GM19238 (cell line): ENCODE results near the gene MSANTD3.
"Not testable (repeated sequence)": the region's sequence is repeated elsewhere in the genome, so short reads cannot be mapped to it uniquely, and the experiment has no call there.

ENCODE experiments used
- DNase-seq: peaks from one replicate; pipeline ENCODE4 v3.0.0; 2011; ENCODE audit warnings: low spot score; ENCODE audit not compliant: insufficient read length

The MSANTD3 gene

DNA sequence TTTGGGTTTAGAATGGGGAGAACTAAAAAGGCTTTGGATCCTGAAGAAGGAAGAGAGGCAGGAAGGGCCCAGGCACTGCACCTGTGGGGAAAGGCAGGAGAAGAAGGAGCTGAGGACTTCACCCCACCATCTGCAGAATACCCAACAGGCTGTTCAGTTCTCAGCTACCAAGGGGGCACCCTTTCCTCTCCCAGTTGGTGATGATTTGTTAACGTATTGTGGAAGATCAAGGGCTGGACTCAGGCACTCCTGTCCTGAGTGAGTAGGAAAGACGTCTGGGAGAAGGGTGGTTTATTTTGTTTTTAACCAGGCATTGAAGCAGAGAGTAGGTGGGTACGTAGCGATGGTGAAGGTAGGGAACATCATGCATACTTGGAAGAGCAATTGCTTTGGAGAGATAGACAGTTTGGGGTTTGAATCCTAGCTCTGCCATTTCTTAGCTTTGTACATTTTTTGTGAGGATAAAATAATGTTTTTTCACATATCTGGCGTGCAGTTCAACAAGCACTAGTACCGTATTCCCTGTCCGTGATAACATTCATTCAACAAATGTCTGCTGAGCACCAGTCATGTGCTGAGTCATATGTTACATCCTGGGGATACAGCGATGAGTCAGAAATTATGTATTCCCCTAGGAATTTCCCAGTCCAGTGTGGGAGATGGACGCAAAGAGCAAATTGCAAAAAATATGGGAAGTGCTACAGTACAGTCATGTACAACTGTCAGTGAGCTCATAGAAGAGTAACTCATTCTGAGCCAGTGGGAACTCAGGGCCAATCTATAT, 2.1 kb downstream of the MSANTD3 start:
- no peak for DNase-seq

DNA sequence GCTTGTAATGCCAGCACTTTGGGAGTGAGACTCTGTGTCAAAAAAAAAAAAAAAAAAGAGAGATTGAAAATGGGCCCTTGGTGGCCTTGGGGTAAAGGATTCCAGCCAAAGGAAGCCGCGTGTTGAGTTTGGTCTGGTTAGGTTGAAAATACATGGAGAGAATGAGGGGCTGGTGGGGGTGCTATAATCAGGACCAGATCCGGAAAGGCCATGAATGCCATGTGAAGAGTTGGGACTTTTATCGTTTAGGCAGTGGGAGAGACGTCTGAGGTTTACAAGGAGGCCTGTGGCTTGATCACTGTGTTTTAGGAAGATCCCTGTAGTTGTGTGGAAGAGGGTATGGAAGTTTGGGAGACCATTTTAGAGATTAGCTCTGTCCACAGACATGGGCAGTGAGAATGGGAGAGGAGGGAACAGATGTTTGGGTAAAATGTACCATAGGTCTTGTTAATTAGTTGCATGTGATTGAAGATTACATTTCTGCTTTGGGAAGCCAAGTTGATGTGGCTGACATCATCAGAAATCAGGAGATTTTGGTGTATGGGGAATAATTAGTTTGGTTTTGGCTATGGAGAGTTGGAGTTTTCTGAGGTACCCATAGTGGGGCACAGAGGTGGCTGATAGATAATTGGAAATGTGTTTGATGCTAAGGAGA, 3.5 kb downstream of the MSANTD3 start:
- DNase-seq: no peak

DNA sequence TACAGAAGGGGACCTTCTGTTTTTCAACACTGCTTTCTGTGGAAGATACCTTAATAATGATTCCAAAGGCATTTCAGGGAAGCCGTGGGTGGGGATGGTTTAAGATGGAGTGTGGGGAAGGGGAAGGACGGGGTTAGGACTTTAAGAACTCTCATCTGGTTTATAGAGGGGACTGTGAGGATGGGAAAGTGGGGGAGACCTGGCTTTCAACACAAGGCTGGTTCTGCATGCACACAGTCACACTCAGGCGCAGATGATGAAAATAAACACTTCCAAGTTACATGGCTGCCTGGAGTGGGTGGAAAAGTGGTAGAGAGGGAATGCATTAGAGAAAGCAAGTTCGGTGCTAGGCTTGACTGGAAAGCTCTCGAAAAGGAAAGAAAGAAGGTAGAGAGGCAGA, 4.9 kb downstream of the MSANTD3 start:
- DNase-seq: no peak

DNA sequence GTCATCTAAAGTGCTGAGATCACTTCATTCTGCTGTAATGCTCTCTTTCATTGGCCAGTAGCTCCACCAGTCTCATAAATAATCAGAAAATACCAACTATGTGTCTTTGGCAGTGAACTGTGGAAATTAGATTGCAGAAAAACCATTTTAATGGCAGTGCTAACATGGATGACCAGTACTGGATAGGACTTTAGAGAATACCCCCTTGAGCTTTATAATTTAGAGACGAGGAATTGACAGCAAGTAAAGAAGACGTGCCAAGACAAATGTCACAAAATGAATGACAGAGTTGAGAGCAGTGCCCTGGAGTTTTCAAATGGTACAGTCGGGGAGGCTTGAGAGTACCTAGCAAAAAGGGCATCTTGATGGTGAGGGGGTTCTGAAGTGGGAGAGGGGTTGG, 5.8 kb downstream of the MSANTD3 start:
- DNase-seq: no peak

DNA sequence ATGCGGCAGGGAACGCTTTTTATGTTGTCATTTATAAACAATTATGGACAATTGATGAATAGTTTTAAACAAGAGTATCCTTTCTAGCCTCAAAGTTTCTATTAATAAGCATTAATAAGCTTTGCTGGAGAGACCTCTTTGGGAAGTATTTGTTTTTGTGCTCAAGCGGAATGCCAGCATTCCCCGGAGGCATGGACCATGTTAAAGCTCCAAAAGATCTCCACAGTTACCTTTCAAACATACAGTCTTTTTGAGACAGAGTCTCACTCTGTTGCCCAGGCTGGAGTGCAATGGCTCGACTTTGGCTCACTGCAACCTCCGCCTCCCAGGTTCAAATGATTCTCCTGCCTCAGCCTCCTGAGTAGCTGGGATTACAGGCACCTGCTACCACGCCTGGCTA, 9.6 kb downstream of the MSANTD3 start:
- no peak for DNase-seq

DNA sequence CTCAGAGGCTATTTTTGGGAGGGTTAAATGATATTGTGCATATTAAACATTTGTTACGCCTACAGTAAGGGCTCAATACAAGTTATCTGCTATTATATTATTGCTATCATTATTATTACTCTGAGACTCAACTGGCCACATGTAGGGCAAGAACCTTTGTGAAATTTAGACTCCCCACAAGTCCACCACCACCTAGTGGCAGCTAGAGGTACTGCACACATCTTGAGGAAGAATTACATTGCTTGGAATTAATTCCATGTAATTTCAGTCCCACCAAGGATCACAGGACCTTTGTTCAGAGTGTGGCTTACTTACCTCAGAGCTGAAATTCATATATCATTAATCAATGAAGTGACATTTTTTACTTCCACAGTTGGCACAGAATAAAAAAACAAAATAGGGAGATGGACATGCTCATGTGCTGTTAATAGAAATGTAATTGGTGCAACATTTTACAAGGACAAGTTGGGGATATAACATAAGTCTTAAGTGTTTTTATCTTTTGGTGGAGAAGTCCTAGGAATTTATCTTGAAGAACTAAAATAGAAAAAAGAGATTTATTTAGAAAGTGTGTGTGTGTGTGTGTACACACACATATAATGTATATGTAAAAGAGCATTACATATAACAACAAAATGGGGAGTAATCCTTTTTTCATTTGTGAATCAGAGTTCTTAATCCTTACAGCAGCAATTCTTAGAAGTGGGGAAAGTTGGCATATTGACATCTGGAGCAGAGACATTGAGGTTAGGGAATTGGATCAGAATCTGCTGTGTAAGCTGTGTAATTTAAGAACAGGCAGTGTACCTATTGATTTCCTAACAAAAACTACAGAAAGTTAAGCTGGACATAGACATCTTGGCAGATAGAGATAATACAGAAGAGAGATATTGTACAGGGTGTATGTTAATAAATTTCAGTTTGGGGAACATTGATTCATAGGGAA, 11.2 kb downstream of the MSANTD3 start:
- peak; percentile 37 for DNase-seq

DNA sequence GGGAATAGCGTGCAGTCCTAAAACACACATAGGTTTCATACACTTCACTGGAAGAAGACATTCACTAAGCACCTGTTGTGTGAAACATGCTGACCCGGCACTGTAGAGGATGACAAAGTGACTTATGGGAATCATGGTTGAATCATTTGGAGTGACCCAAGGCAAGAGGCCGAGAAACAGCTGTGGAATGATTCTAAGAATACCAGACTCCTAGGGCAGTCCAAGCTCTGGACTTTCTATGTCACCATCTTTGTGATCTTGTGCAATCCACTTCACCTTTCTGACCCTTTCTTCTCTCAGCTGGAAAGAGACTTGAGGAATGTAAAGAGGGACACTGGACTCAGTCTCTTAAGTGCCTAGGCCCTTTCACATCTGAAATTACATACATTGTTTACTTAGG, 13.1 kb downstream of the MSANTD3 start:
- no peak for DNase-seq

DNA sequence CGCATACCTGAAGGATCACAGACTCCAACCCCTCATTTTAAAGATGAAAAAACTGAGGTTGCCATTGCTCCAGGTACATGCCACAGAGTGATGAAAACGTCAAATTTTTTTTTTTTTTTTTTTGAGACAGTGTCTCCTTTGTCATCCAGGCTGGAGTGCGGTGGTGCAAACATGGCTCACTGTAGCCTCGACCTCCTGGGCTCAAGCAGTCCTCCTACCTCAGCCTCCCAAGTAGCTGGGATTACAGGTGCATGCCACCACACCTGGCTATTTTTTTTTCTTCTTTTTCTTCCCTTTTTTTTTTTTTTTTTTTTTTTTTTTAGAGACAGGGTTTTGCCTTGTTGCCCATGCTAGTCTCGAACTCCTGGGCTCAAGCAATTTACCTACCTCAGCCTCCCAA, 13.5 kb downstream of the MSANTD3 start:
- not testable (repeated sequence) for DNase-seq

DNA sequence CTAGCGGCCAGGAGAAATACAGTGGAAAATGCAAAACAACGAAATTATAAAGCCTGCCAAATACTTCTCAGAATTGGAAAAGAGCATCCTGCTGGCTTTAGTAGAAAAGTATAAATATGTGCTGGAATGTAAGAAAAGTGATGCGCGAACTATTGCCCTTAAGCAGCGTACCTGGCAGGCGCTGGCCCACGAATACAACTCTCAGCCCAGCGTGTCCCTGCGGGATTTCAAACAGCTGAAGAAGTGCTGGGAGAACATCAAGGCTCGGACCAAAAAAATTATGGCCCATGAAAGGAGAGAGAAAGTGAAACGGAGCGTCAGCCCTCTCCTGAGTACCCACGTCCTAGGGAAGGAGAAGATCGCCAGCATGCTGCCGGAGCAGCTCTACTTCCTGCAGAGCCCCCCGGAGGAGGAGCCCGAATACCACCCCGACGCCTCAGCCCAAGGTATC, 15.0 kb downstream of the MSANTD3 start:
- no peak for DNase-seq

DNA sequence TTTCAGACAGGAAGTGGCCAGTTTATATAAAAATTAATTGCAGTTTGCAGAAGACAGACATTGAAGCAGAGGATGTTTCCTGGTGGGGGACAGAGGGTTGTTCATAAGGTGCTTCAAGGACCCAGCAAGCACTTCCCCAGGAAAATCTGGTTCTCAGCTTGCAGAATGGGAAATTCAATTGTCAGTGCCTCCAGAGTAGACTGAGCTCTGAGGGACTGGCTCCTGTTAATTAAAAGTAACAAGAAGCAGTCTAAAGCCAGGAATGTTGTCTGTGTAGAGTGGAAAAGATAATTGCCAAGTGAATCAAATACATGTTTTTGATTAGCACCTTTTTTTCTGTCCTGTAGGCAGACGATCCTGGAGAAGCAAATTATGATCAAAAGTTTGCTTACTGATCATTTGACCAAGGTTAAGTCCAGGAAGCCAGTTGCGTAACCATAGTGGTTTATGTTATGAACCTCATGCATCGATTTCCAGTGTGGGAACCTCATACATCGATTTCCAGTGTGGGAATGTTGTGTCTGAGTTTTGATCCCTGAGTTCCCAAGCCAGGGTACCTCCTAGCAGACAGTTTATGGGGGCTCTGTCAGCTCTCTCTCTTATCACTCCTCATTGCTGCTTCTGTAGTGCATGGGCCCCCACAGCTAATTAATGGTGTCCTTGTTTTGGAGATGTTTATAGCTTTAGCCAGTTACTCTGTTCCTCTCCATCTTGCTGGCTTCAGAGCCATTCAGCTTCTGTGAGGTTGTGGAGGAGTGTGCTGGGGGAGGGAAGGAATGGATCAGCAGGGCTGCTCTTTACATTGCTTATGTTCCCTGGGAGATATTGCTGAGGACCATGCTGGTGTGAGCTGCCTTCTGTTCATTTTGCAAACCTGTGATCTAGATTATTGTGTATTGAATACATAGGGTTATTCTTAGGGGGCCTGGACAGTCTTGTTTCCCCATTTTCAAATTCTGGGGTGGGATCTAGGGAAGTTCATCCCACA, 17.1 kb downstream of the MSANTD3 start:
- no peak for DNase-seq

DNA sequence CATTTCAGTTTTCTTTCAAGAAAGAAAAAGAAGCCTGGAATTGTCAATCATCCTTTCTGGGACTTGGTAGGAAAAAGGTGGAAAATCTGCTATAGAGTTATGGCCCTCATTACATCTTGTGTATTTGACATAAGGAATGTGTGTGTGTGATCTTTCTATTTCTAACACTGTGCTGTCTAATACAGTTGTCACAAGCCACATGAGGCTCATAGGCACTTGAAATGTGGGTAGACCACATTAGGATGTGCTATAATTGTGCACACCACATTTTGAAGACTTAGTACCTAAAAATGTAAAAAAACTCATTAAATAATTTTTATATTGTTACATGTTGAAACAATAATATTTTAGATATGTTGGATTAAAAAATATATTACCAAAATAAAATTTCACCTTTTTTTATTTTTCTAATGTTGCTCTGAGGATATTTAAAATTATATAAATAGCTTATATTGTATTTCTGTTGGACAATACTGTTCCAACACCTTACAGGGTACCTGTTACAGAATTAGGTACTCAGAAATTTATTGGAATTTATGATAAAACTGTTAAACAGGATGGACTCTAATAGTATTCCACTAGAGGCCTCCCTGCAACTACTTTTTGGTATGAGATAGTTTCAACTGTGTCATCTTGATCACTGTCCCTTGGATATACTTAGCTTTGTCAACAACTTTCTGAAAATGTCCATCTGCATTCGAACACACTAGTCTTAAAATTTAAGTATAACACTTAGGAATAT, 18.4 kb downstream of the MSANTD3 start:
- DNase-seq: no peak

DNA sequence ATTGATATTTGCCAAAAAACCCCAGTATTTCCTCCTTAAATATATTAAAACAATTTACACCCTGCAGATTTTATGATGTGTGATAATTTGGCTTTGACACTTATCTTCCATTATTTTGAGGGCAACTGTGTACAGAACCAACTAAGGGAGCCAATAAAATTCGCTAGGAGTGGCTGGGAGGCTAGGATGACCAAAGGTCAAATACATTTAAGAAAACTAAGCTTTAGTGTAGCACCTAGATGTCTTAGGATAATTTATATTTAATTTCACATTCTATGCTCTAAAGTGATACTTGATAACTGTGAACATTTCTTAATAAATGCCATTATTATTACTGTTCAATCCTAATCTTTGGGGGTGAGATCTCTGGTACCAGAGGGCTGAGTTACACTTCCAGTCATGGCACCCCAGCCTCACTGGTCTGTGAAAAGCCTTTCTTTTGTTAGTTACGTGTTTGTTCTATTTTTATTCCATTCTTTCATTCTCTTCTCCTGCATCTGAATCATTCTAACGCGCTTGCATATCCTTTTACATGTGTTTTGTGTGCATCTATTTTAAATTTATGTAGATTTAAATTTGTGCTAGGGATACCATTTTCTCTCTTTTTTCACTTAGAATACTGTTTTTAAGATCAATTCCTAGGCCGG, 19.1 kb downstream of the MSANTD3 start:
- no peak for DNase-seq

DNA sequence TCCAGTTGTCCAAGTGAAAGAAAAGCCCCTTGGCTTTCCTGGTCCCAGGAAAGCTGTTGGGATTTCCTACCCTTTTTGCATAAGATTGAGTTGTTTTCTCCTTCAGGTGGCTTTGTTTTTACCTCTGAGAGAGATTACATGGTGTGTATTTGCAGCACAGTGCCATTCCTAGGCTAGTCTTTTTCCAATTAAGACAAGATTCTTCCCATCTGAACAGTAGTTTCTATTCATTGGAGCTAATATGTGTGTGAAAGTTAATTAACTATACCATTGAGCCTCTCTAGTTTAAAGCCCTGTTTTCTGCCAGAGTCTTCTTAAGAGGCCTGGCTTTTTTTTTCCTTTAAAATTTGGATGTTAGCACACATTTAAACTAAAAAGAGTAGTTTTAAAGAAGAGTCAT, 20.1 kb downstream of the MSANTD3 start:
- DNase-seq: no peak

DNA sequence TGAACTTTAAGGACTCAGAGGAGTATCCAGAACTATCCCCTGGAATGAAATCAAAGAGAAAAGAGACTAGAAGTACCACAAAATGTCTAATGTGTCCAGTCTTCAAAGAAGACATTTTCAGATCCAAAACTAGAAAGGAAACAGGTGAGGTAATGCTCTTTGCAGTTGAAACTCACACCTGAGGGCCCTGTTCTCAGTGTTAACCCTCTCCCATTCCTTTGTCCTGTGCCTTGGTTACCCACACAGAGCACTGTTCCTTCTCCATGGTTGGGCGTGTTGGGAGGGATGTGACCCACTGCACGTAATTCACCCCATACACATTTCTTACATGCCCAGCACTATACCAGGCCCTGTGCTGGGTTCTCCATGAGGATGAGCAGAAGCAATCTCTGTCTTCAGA, 21.3 kb downstream of the MSANTD3 start:
- DNase-seq: no peak

DNA sequence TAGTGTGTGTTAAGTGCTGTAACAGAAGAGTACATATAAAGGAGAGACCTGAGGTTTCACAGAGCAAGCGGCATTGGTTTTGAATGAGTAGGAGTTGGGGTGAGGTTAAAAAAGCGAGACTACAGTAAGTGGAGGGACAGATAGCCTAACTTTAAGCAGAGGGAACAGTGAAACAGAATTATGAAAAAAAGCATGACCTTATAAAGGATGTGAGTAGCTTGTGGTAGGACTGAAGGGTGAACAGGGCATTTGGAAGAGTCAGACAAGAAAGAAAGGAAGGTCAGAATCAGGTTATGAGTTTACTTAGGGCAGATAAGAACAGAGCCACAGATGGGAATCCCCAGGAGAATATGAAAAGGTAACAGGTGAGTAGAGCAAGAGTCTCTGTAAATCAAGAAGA, 22.5 kb downstream of the MSANTD3 start:
- no peak for DNase-seq

DNA sequence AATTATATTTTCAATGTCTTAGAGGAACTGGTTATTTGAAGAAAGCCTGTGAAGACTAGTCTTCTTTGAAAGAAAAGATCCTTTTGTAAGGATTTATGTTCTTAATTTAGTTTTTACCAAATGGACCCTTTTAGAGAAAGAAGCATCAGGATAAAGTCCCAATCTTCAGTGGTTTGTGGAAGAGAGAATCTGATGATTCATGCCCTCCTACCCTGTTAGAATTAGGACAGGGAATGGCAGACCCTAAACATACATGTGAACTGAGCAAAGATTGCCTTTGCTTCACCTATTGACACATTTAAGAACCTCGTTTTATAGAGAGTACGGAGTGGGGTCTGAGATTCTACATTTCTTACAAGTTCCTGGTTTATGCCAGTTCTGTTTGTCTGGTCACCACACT, 26.0 kb downstream of the MSANTD3 start:
- DNase-seq: no peak

DNA sequence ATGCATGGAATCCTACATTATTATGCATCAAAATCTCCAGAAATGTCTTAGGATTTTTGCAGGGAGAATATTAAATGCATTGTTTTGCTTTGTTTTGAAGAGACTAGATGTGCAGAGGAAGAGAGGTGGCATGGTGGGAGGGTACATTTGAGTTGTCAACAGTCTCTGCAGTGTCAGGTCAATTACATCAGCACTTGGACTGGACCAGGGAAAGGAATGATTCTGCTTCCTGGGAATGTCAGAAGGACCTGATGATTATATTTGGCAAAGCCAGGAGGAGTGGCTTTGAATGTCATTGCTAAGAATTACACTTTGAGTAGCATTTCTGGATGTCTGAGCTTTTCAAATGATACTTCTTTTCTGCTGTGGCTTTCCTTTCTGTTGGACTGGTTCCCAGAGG, 28.5 kb downstream of the MSANTD3 start:
- DNase-seq: no peak

DNA sequence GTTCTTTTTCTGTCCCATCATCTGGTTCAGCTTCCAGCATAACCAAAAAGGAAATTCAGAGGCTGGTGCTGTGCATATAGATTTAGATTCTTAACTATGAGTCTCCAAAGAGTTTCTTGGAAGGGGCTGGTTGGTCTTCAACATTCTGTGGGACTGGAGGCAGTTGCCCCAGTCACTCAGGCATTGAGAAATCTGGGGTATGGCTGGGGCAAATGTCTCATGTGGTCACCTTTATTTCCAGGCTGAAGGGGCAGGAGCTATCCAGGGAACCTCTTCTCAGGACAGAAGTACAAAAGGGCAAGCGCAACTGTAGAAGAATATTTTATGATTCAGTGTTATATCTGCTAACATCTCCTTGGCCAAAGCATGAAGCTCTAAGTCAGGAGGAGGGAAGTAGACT, 30.6 kb downstream of the MSANTD3 start:
- no peak for DNase-seq

DNA sequence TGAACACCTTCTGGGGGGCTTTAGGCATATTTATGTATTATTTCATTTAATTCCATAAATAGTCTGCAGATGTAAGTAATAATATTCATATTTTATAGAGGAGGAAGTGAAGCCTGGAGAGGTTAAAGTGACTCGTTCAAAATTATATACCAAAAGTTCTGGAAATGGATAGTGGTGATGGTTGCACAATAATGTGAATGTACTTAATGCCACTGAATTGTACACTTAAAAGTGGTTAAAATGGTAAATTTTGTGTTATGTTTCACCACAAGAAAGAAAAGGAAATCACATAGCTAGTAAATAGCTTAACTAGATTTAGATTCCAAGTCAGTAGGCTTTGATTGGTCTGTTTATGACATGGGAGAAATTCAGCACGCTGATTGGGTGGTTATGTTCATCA, 33.0 kb downstream of the MSANTD3 start:
- no peak for DNase-seq

DNA sequence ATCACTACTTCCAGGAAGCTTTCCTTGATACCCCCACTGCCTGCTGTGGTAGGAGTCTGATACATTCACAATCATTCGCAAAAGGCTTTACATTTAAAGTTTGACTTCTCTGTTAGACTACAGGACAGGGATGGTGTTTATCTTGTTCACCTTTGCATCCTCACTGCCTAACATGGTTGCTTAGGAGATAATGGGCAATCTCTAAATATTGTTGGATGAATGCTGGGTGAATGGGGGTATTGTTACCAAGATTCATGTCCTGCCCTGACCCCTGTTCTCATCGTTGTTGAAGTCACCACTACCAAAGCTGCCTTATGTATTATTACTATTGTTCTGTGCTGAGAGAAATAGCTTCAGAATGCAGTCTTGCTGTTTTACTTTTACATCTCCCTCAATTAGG, 38.3 kb downstream of the MSANTD3 start:
- no peak for DNase-seq
